DMS 273 (cell line): ENCODE measurements around the gene GLOD4.
A peak's percentile ranks its signal among the peaks of the same experiment; 100 is the strongest.

Experiments
- DNase-seq: peaks from one replicate; lab custom pipeline; 2025; ENCODE audit not compliant: unreplicated experiment; lab: John Stamatoyannopoulos, UW

The GLOD4 gene

GRCh38 chr17:743139-743538 lies 38.9 kb downstream of the GLOD4 start:
- DNase-seq: no peak

GRCh38 chr17:742147-742793 lies 39.8 kb downstream of the GLOD4 start:
- no peak for DNase-seq

- DNase-seq: no peak
Observed at GRCh38 chr17:740240-741017, 41.7 kb downstream of the GLOD4 start.

GRCh38 chr17:737561-738113 lies 44.4 kb downstream of the GLOD4 start:
- no peak for DNase-seq

- DNase-seq: no peak
Observed at GRCh38 chr17:733743-734142, 48.3 kb downstream of the GLOD4 start.

- DNase-seq: peak; percentile 42
Observed at GRCh38 chr17:732902-733720, 49.0 kb downstream of the GLOD4 start.

GRCh38 chr17:732067-732901 lies 49.8 kb downstream of the GLOD4 start, which contains the start of gene TLCD3A:
TSS of gene TLCD3A (plus strand) at chr17:732596. CDS start at chr17:732648, 52 bp downstream.
- peak; percentile 78 for DNase-seq

- no peak for DNase-seq
Observed at GRCh38 chr17:731644-732066, 50.4 kb downstream of the GLOD4 start.

- DNase-seq: no peak
Observed at GRCh38 chr17:728911-729310, 53.2 kb downstream of the GLOD4 start.

- no peak for DNase-seq
Observed at GRCh38 chr17:726271-726919, 55.7 kb downstream of the GLOD4 start.

GRCh38 chr17:725746-726145 lies 56.3 kb downstream of the GLOD4 start:
- DNase-seq: no peak

- DNase-seq: no peak
Observed at GRCh38 chr17:725084-725483, 57.0 kb downstream of the GLOD4 start.

- peak; percentile 41 for DNase-seq
Observed at GRCh38 chr17:721540-721937, 60.5 kb downstream of the GLOD4 start.

- DNase-seq: no peak
Observed at GRCh38 chr17:720706-721539, 61.2 kb downstream of the GLOD4 start.

- DNase-seq: no peak
Observed at GRCh38 chr17:718075-718474, 64.0 kb downstream of the GLOD4 start.
